Choroid plexus epithelial cell (primary cell): ENCODE results near the gene ASB11.
"Not testable (repeated sequence)": the region's sequence is repeated elsewhere in the genome, so short reads cannot be mapped to it uniquely, and the experiment has no call there.

Experiments
- DNase-seq: peaks from one replicate; pipeline ENCODE4 v3.0.0-alpha.2; 2010; ENCODE audit warnings: low read depth
- H3K4me3 ChIP-seq: 2 replicates; pipeline ENCODE4 v1.5.1; 2011; ENCODE audit warnings: low read depth, mild to moderate bottlenecking, control low read depth, low read length, moderate library complexity
- TF ChIP-seq, protein P1 (sequence below): conservative IDR thresholded peaks from 2 replicates; pipeline ENCODE4 v1.5.1; 2011; ENCODE audit warnings: low read depth, mild to moderate bottlenecking, control low read depth, inconsistent platforms, low read length, moderate library complexity

ASB11 gene

GRCh38 chrX:15311119-15311518 is 4.3 kb downstream of the ASB11 start:
- TF ChIP-seq, protein P1, sequence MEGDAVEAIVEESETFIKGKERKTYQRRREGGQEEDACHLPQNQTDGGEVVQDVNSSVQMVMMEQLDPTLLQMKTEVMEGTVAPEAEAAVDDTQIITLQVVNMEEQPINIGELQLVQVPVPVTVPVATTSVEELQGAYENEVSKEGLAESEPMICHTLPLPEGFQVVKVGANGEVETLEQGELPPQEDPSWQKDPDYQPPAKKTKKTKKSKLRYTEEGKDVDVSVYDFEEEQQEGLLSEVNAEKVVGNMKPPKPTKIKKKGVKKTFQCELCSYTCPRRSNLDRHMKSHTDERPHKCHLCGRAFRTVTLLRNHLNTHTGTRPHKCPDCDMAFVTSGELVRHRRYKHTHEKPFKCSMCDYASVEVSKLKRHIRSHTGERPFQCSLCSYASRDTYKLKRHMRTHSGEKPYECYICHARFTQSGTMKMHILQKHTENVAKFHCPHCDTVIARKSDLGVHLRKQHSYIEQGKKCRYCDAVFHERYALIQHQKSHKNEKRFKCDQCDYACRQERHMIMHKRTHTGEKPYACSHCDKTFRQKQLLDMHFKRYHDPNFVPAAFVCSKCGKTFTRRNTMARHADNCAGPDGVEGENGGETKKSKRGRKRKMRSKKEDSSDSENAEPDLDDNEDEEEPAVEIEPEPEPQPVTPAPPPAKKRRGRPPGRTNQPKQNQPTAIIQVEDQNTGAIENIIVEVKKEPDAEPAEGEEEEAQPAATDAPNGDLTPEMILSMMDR: no peak
- no peak overlapping the region for H3K4me3 ChIP-seq
- no peak for DNase-seq

DNA sequence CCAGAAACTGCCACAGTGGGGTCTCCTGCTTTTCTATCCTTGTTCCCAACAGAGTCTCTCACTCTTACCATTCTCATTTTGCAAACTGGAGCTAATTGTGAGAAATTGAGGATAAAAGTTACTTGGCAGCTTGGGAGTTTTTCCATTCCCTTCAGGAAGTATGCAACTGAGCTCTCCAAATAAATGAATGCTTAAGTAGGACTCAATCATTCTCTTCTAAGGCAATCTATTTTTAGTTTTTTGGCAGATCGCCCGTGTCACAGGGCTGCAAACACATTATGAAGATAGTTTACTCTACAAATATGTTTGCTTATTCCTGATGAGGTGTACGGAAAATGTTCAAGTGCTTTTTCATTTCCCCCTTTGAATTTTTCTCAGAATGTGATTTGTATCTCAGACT is 5.3 kb downstream of the ASB11 start:
- DNase-seq: peak; percentile 66

GRCh38 chrX:15305899-15306298 is 9.5 kb downstream of the ASB11 start:
- DNase-seq, H3K4me3 ChIP-seq: not testable (repeated sequence)

More for the DNA sequence above, 5.3 kb downstream of the ASB11 start:
- TF ChIP-seq, protein P1: no peak
- no peak overlapping the region for H3K4me3 ChIP-seq

DNA sequence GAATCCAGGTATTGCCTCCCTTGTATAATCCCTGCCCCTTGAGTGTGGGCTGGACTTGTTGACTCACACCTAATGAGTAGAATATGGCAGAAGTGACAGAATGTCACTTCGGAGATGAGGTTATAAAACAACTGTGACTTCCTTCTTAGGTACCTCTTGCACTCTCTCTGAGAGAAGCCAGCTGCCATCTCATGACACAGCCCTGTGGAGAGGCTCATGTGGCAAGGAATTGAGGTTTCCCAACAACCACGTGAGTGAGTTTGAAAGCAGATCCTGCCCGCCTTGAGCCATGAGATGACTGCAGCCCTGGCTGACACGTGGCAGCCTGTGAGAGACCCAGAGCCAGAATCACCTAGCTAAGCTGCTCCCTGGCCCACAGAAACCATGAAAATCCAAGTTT is 13.5 kb downstream of the ASB11 start:
- DNase-seq: peak; percentile 27
- TF ChIP-seq, protein P1: no peak
- no peak overlapping the region for H3K4me3 ChIP-seq

GRCh38 chrX:15299941-15300851 is 15.2 kb downstream of the ASB11 start:
- TF ChIP-seq, protein P1: peak; percentile 46
- peak; percentile 38 for DNase-seq
- H3K4me3 ChIP-seq: no peak overlapping the region

DNA sequence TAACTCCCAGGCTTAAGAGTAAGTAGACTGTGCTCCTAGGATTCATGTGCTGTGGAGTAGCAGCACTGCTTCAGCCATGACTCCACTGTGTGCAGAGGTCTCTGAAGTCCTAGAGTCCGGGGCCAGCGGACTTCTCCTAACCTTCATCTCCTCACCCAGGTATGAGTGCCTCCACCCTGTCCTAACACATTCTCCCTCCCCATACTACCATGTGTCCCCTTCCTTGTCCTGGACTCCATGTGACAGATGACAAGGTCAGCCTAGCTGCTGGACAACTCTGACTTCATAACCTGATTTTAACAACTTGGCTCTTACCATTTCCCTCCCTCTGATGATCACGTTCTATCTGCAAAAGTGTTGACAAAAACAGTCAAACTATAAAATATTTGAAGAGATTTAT is 16.7 kb downstream of the ASB11 start:
- no peak for DNase-seq
- TF ChIP-seq, protein P1: no peak
- no peak overlapping the region for H3K4me3 ChIP-seq

GRCh38 chrX:15298201-15298600 is 17.2 kb downstream of the ASB11 start:
- no peak for DNase-seq

More at GRCh38 chrX:15298201-15298600, 17.2 kb downstream of the ASB11 start:
- H3K4me3 ChIP-seq: no peak overlapping the region
- TF ChIP-seq, protein P1: no peak
